ENCODE results near the gene RPGRIP1L.

Gene RPGRIP1L

DNA sequence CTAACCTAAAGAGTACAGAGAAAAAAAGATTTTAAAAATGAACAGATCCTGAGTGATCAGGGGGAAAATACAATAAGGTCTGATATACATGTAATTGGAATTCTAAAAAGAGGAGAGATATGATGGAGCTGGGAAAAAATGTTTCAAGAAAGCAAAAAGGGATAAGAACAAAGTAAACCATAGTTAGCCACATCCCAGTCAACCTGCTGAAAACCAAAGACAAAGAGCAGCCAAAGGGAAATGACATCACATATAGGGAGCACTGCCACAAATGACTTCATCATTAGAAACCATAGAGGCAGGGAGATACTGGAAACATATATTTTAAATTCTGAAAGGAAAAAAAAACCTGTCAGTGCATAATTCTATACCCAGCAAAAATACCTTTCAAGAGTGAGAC is 131.9 kb downstream of the RPGRIP1L start:
- DNase-seq (ENCODE audit: low spot score), result no peak
- TF ChIP-seq, protein P1, sequence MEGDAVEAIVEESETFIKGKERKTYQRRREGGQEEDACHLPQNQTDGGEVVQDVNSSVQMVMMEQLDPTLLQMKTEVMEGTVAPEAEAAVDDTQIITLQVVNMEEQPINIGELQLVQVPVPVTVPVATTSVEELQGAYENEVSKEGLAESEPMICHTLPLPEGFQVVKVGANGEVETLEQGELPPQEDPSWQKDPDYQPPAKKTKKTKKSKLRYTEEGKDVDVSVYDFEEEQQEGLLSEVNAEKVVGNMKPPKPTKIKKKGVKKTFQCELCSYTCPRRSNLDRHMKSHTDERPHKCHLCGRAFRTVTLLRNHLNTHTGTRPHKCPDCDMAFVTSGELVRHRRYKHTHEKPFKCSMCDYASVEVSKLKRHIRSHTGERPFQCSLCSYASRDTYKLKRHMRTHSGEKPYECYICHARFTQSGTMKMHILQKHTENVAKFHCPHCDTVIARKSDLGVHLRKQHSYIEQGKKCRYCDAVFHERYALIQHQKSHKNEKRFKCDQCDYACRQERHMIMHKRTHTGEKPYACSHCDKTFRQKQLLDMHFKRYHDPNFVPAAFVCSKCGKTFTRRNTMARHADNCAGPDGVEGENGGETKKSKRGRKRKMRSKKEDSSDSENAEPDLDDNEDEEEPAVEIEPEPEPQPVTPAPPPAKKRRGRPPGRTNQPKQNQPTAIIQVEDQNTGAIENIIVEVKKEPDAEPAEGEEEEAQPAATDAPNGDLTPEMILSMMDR (IDR thresholded peaks at IDR 0.05; ENCODE audit: extremely low read depth, missing control alignments), result no peak

- DNase-seq (ENCODE audit: low spot score), result no peak
- TF ChIP-seq, protein P1 (IDR thresholded peaks at IDR 0.05; ENCODE audit: extremely low read depth, missing control alignments), result no peak
Observed at GRCh38 chr16:53566552-53567245, 137.0 kb downstream of the RPGRIP1L start.

GRCh38 chr16:53565296-53565863 is 138.3 kb downstream of the RPGRIP1L start:
- DNase-seq (ENCODE audit: low spot score), result no peak
- TF ChIP-seq, protein P1 (IDR thresholded peaks at IDR 0.05; ENCODE audit: extremely low read depth, missing control alignments), result no peak

DNA sequence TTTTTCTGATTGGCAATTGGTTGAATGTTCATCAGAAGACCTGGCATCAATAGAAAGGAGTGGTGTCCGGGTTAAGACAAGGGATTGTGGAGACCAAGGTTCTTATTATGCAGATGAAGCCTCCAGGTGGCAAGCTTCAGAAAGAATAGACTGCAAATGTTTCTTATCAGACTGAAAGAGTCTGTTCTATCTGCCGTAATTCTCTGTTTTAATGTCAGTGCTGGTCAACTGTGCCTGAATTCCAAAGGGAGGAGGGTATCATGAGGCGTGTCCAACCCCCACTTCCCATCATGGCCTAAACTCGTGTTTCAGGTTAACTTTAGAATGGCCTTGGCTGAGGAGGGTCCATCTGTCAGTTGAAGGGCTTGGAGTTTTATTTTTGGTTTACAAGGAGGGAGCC is 140.2 kb downstream of the RPGRIP1L start:
- TF ChIP-seq, protein P1 (IDR thresholded peaks at IDR 0.05; ENCODE audit: extremely low read depth, missing control alignments), result no peak
- DNase-seq (ENCODE audit: low spot score), result no peak

DNA sequence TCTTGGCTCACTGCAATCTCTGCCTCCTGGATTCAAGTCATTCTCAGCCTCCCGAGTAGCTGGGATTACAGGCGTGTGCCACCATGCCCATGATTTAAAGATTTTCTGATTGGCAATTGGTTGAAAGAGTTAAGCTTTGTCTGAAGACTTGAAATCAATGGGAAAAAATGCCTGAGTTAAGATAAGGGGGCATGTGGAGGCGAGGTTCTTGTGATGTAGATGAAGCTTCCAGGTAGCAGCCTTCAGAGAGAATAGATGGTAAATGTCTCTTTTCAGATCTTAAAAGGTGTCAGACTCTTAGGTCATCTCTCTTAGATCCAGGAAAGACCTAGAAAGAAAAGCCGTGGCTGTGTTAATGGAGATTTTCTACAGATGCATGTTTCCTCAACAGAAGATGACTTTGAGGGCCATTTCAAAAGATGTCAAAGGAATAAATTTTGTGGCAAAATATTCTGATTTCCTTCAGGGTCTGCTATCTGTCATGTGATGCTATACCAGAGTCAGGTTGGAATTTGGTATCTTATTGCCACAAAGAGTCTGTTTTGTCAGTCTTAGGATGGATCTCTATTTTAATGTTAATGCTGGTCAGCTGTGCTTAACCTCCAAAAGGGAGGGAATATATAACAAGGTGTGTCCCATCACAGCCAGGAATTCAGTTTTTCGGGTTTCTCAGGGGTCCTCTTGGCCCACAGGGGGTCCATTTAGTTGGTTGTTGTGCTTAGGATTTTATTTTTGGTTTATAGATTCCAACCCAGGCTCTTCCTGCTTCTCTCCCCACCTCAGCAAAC is 142.4 kb downstream of the RPGRIP1L start:
- DNase-seq (ENCODE audit: low spot score), result no peak
- TF ChIP-seq, protein P1 (IDR thresholded peaks at IDR 0.05; ENCODE audit: extremely low read depth, missing control alignments), result no peak

DNA sequence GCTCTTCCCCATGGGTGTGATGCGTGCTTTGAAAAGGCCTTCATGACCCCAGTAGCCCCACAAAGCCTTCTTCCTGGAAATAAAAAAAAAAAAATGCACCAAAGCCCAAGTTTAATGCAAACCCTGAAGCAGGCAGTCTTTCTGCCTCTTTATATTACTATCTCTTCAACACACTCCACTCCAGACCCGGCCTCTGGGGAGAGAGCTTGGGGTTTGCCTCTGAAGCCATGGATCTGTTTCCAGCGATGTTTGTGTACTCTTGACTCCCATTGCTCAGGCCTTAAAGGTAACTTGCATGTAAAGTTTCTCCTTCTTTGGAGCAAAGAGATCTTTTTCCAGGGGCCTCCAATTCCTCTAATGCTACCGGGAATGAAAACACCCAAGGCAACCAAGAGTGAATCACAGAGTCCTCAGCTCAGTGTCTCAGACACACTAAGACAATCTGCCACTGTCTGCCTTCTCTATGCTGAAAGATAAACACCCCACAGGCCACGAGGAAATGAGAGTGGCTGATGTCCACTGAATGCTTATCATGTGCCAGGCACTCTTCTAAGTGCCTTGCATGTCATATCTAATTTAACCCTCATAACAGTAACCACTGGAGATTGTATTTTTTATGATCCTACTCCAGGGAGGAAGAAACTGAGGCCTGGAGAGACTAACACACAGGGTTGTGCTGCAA is 144.2 kb downstream of the RPGRIP1L start:
- DNase-seq (ENCODE audit: low spot score), result no peak
- TF ChIP-seq, protein P1 (IDR thresholded peaks at IDR 0.05; ENCODE audit: extremely low read depth, missing control alignments), result no peak
